K562 (cell line): ENCODE measurements around the gene ARHGDIA. TPM values are rescaled to one million over a fixed set of nuclear protein-coding genes. Genes with fewer than 3 reads are reported as not detected.

Experiments used
- BRCA1 ChIP-seq, 2 experiments: fragments of 450-650 bp in 1 of 2; sonication (generic) in 1 of 2; formaldehyde crosslinking in 1 of 2; IDR thresholded peaks; 2 replicates each; pipeline versions ENCODE4 v1.5.0 to v1.6.1; 2017 to 2020; ENCODE audit warnings: mild to moderate bottlenecking in 1 of 2, missing genetic modification reagents in 1 of 2
- CBX2 ChIP-seq: fragments of 200-600 bp; sonication (generic); IDR thresholded peaks from one replicate; pipeline ENCODE4 v1.6.1; 2012; ENCODE audit warnings: mild to moderate bottlenecking, low read length, inconsistent platforms; ENCODE audit not compliant: insufficient read depth, poor library complexity, severe bottlenecking
- CREB5 ChIP-seq: fragments of 250-450 bp; sonication (Bioruptor Pico); IDR thresholded peaks from 2 replicates; pipeline ENCODE4 v1.5.0; 2020; ENCODE audit warnings: mild to moderate bottlenecking
- ETV6 ChIP-seq, 3 experiments: fragments of 150-350 bp in 1 of 3; sonication (generic) in 1 of 3; formaldehyde crosslinking in 1 of 3; IDR thresholded peaks; 2 replicates each; pipeline versions ENCODE4 v1.6.1 to v1.8.0; 2014 to 2022; ENCODE audit warnings: borderline replicate concordance in 2 of 3, low read depth in 2 of 3, antibody characterized with exemption in 1 of 3, low read length in 1 of 3, mild to moderate bottlenecking in 1 of 3, missing genetic modification reagents in 1 of 3
- JUN ChIP-seq, 2 experiments: sonication (generic) in 1 of 2; formaldehyde crosslinking in 1 of 2; IDR thresholded peaks; 2 replicates each; pipeline versions ENCODE4 v1.6.1 to v1.8.0; 2012 to 2022; ENCODE audit warnings: borderline replicate concordance in 2 of 2, mild to moderate bottlenecking in 2 of 2, improper control_type of control experiment in 1 of 2, low read depth in 1 of 2, low read length in 1 of 2, missing genetic modification reagents in 1 of 2
- MAFG ChIP-seq: fragments of 450-650 bp; conservative IDR thresholded peaks from 2 replicates; pipeline ENCODE4 v1.6.1; 2016; ENCODE audit warnings: missing genetic modification characterization, missing compliant biosample characterization
- MECOM ChIP-seq: fragments of 250-450 bp; sonication (Bioruptor Pico); IDR thresholded peaks from 2 replicates; pipeline ENCODE4 v1.8.0; 2022; ENCODE audit warnings: inconsistent platforms
- MYC ChIP-seq, 2 experiments: fragments of 250-450 bp in 1 of 2; sonication (Bioruptor Pico) in 1 of 2; IDR thresholded peaks; 2 replicates each; pipeline versions ENCODE4 v1.5.1 to v1.6.1; 2012 to 2021; ENCODE audit warnings: low read depth in 2 of 2, borderline replicate concordance in 1 of 2, improper control_type of control experiment in 1 of 2, low read length in 1 of 2, mild to moderate bottlenecking in 1 of 2, moderate library complexity in 1 of 2
- NFE2 ChIP-seq: IDR thresholded peaks from 2 replicates; pipeline ENCODE4 v1.6.1; 2014; ENCODE audit warnings: antibody characterized with exemption, low read depth
- NR2C2 ChIP-seq, 2 experiments: fragments of 200-800 bp in 1 of 2; sonication (Bioruptor generic) in 1 of 2; sonication (generic) in 1 of 2; formaldehyde crosslinking in 1 of 2; IDR thresholded peaks; 2 replicates each; pipeline versions ENCODE4 v1.6.1 to v1.8.0; 2016 to 2022; ENCODE audit warnings: mild to moderate bottlenecking in 1 of 2, missing compliant biosample characterization in 1 of 2, missing genetic modification characterization in 1 of 2, missing genetic modification reagents in 1 of 2
- PTRF ChIP-seq: fragments of 450-650 bp; IDR thresholded peaks from 2 replicates; pipeline ENCODE4 v1.6.1; 2016; ENCODE audit warnings: mild to moderate bottlenecking, missing genetic modification characterization, missing compliant biosample characterization
- RB1 ChIP-seq: fragments of 450-650 bp; IDR thresholded peaks from 2 replicates; pipeline ENCODE4 v1.6.1; 2017; ENCODE audit warnings: low read depth, mild to moderate bottlenecking
- SMARCE1 ChIP-seq: fragments of 450-650 bp; IDR thresholded peaks from 2 replicates; pipeline ENCODE4 v1.7.1; 2016; ENCODE audit warnings: mild to moderate bottlenecking
- SP1 ChIP-seq: sonication (generic); formaldehyde crosslinking; IDR thresholded peaks from 2 replicates; pipeline ENCODE4 v1.8.1; 2022; ENCODE audit warnings: mild to moderate bottlenecking, missing genetic modification reagents
- TCF15 ChIP-seq: fragments of 250-450 bp; sonication (Bioruptor Pico); IDR thresholded peaks from 2 replicates; pipeline ENCODE4 v1.8.0; 2022; ENCODE audit warnings: moderate library complexity, mild to moderate bottlenecking, inconsistent platforms
- YY1 ChIP-seq, 3 experiments: IDR thresholded peaks; 2 replicates each; pipeline ENCODE4 v1.6.1; 2011; ENCODE audit warnings: low read length in 2 of 3, mild to moderate bottlenecking in 2 of 3, moderate library complexity in 2 of 3, borderline replicate concordance in 1 of 3, control low read depth in 1 of 3, low read depth in 1 of 3; ENCODE audit not compliant: insufficient read depth in 3 of 3, insufficient replicate concordance in 2 of 3, control insufficient read depth in 1 of 3, insufficient read length in 1 of 3; ENCODE audit errors: extremely low read depth in 1 of 3
- ZBTB5 ChIP-seq: fragments of 450-650 bp; IDR thresholded peaks from 2 replicates; pipeline ENCODE4 v1.6.1; 2017; ENCODE audit warnings: antibody characterized with exemption
- ZFP36 ChIP-seq: fragments of 150-350 bp; IDR thresholded peaks from 2 replicates; pipeline ENCODE4 v1.6.1; 2018; ENCODE audit warnings: low read length, low read depth; ENCODE audit not compliant: partially characterized antibody
- ZNF668 ChIP-seq: fragments of 250-450 bp; sonication (Bioruptor Pico); IDR thresholded peaks from 2 replicates; pipeline ENCODE4 v1.8.0; 2022; ENCODE audit warnings: mild to moderate bottlenecking, inconsistent platforms
- polyA plus RNA-seq, 8 experiments: library from polyadenylated mRNA; depleted of rRNA in 4 of 8; stranded (reverse) in 5 of 8; unstranded in 3 of 8; fragments of >200 nt; fragmentation: Nextera tagmentation in 2 of 8; fragmentation: Illumina TruSeq in 1 of 8; extraction: Ambion mirVana in 2 of 8; extraction: Trizol in 1 of 8; gene quantifications; 2 replicates each; pipeline versions ENCODE4 v1.2.1 to v1.2.3, GENCODE V29; 2011 to 2014; ENCODE audit warnings: inconsistent platforms in 1 of 8, missing spikeins in 1 of 8
- total RNA-seq, 7 experiments: library from RNA; depleted of rRNA in 6 of 7; stranded (reverse); fragments of >200 nt in 6 of 7; fragmentation: Illumina TruSeq in 2 of 7; extraction: Trizol in 2 of 7; gene quantifications; 2 replicates each; pipeline versions ENCODE4 v1.2.1 to v1.2.3, GENCODE V29; 2011 to 2021; ENCODE audit warnings: low replicate concordance in 1 of 7

Gene ARHGDIA
- total and polyA plus RNA-seq, 9 of the 15 experiments (the other 6 are each of a cell fraction or from before 2014, with no cell fraction given): 9.6 to 340 (median 97.6) TPM

- TF ChIP-seq ZBTB5 (no peak), ZFP36 (no peak), YY1 (IDR thresholded peaks at IDR 0.05; ENCODE audit: borderline replicate concordance in 1 of 3, control insufficient read depth in 1 of 3, extremely low read depth in 1 of 3, insufficient read depth in 3 of 3, insufficient read length in 1 of 3, insufficient replicate concordance in 2 of 3, low read depth in 1 of 3, low read length in 2 of 3) (peak in 2 of 3 experiments; percentile 3 to 27), CREB5 (CRISPR knock-in tag) (no peak), BRCA1 (IDR thresholded peaks at IDR 0.05) (no peak), BRCA1 (CRISPR knock-in tag; IDR thresholded peaks at IDR 0.05) (0 out of 2 replicates have a peak, but pooled peaks have one; percentile 34), MYC (IDR thresholded peaks at IDR 0.05; ENCODE audit: low read depth, low read length) (no peak), MYC (CRISPR knock-in tag; IDR thresholded peaks at IDR 0.05; ENCODE audit: borderline replicate concordance, low read depth) (no peak), NFE2 (no peak), SP1 (CRISPR knock-in tag) (peak; percentile 40; the same call in 1 of the 2 replicates), SMARCE1 (no peak), TCF15 (no peak), MECOM (CRISPR knock-in tag) (no peak), ETV6 (IDR thresholded peaks at IDR 0.05; ENCODE audit: borderline replicate concordance in 1 of 2, low read depth in 2 of 2, low read length in 1 of 2) (no peak), ETV6 (CRISPR knock-in tag; IDR thresholded peaks at IDR 0.05; ENCODE audit: borderline replicate concordance) (no peak), NR2C2 (CRISPR knock-in tag; IDR thresholded peaks at IDR 0.05) (no peak), NR2C2 (tag; IDR thresholded peaks at IDR 0.05) (no peak), MAFG (tag) (no peak), CBX2 (no peak), RB1 (peak; percentile 17; the same call in 1 of the 2 replicates), ZNF668 (CRISPR knock-in tag) (no peak), JUN (IDR thresholded peaks at IDR 0.05; ENCODE audit: borderline replicate concordance, low read depth, low read length) (no peak), JUN (CRISPR knock-in tag; IDR thresholded peaks at IDR 0.05; ENCODE audit: borderline replicate concordance) (peak; percentile 38; the same call in 1 of the 2 replicates), PTRF (tag) (no peak)
Measured at GRCh38 chr17:81869221-81870130, 1.7 kb downstream of the ARHGDIA start (continued).
